Astrocyte of the spinal cord (primary cell): ENCODE data around the gene RAB31.

Experiments
- DNase-seq: peaks from one replicate; pipeline ENCODE4 v3.0.0; 2011; ENCODE audit warnings: low read depth, low spot score
- H3K4me3 ChIP-seq: 2 replicates; pipeline ENCODE4 v1.5.1; 2011; ENCODE audit warnings: low read depth, mild to moderate bottlenecking, low read length, moderate library complexity
- CTCF ChIP-seq: IDR thresholded peaks from 2 replicates; pipeline ENCODE4 v1.5.1; 2012; ENCODE audit warnings: low read depth, mild to moderate bottlenecking, low read length, inconsistent platforms
- in situ Hi-C: cut with HindIII; loops from 2 replicates; pipeline ENCODE4 v1.10.0; 2017; ENCODE audit warnings: low sequenced_read_pairs

RAB31 gene

GRCh38 chr18:9711361-9712129 lies 3.4 kb downstream of the RAB31 start:
- H3K4me3 ChIP-seq, result no peak overlapping the region
- no peak for TF ChIP-seq CTCF
- in situ Hi-C loops, result no loop called here
- no peak for DNase-seq

- no peak overlapping the region for H3K4me3 ChIP-seq
- TF ChIP-seq CTCF, result no peak
These were observed 4.1 kb downstream of the RAB31 start for GRCh38 chr18:9712130-9712577.

GRCh38 chr18:9712611-9713010 lies 4.5 kb downstream of the RAB31 start:
- in situ Hi-C loops, result no loop called here
- no peak for TF ChIP-seq CTCF
- no peak for DNase-seq
- H3K4me3 ChIP-seq, result no peak overlapping the region

More at GRCh38 chr18:9712130-9712577, 4.1 kb downstream of the RAB31 start:
- in situ Hi-C loops, result no loop called here
- no peak for DNase-seq

GRCh38 chr18:9714266-9715087 lies 6.4 kb downstream of the RAB31 start:
- TF ChIP-seq CTCF, result no peak
- H3K4me3 ChIP-seq, result no peak overlapping the region
- in situ Hi-C loops, result no loop called here
- DNase-seq, result no peak

GRCh38 chr18:9715088-9715343 lies 6.9 kb downstream of the RAB31 start:
- TF ChIP-seq CTCF, result no peak
- DNase-seq, result no peak
- no peak overlapping the region for H3K4me3 ChIP-seq
- in situ Hi-C loops, result no loop called here

GRCh38 chr18:9715978-9716774 lies 8.1 kb downstream of the RAB31 start:
- H3K4me3 ChIP-seq, result no peak overlapping the region
- no peak for DNase-seq
- in situ Hi-C loops, result no loop called here
- no peak for TF ChIP-seq CTCF
